GM23338 (cell line): ENCODE results near the gene VPREB3. TPM values are rescaled to one million over a fixed set of nuclear protein-coding genes. Genes with fewer than 3 reads are reported as not detected.

Experiments
- ATAC-seq: fragments of 200-7000 bp; cut with Tn5 transposase; 3 replicates; pipeline ENCODE4 v1.9.1; 2020
- DNase-seq: peaks from one replicate; pipeline ENCODE4 v3.0.0-alpha.2; 2015; ENCODE audit warnings: low spot score
- H2AFZ ChIP-seq: fragments of 200-600 bp; sonication (generic); 2 replicates; pipeline ENCODE4 v1.8.0; 2016; ENCODE audit warnings: antibody characterized with exemption, mild to moderate bottlenecking, moderate library complexity
- H3F3A ChIP-seq: fragments of 200-600 bp; sonication (generic); replicated peaks from 2 replicates; pipeline ENCODE4 v1.8.0; 2017; ENCODE audit warnings: antibody characterized with exemption, mixed run types, low read depth
- H3K27ac ChIP-seq: fragments of 200-600 bp; sonication (generic); 2 replicates; pipeline ENCODE4 v1.6.1; 2016; ENCODE audit warnings: low read depth
- H3K27me3 ChIP-seq: fragments of 200-600 bp; sonication (generic); 2 replicates; pipeline ENCODE4 v1.8.0; 2016; ENCODE audit warnings: mild to moderate bottlenecking, mixed run types, moderate library complexity; ENCODE audit not compliant: insufficient read depth
- H3K36me3 ChIP-seq: fragments of 200-600 bp; sonication (generic); 2 replicates; pipeline ENCODE4 v1.8.0; 2016; ENCODE audit warnings: mild to moderate bottlenecking; ENCODE audit not compliant: insufficient read depth
- H3K4me1 ChIP-seq: fragments of 200-600 bp; sonication (generic); 2 replicates; pipeline ENCODE4 v1.8.0; 2016; ENCODE audit warnings: mild to moderate bottlenecking, moderate library complexity; ENCODE audit not compliant: insufficient read depth
- H3K4me2 ChIP-seq: fragments of 200-600 bp; sonication (generic); 2 replicates; pipeline ENCODE4 v1.7.1; 2017; ENCODE audit warnings: mixed run types
- H3K4me3 ChIP-seq: fragments of 200-600 bp; sonication (generic); 2 replicates; pipeline ENCODE4 v1.6.1; 2016; ENCODE audit warnings: mixed run types
- H3K79me2 ChIP-seq: fragments of 200-600 bp; sonication (generic); replicated peaks from 2 replicates; pipeline ENCODE4 v1.8.0; 2017; ENCODE audit warnings: mild to moderate bottlenecking; ENCODE audit not compliant: insufficient read depth
- H3K9me2 ChIP-seq: fragments of 200-600 bp; sonication (generic); 2 replicates; pipeline ENCODE4 v1.8.0; 2017; ENCODE audit not compliant: insufficient read depth
- H4K20me1 ChIP-seq: fragments of 200-600 bp; sonication (generic); replicated peaks from 2 replicates; pipeline ENCODE4 v1.8.0; 2017; ENCODE audit warnings: mild to moderate bottlenecking; ENCODE audit not compliant: insufficient read depth
- H3K27ac Mint-ChIP-seq: 2 replicates; pipeline ENCODE4 v1.8.0; 2020; ENCODE audit warnings: inconsistent platforms, mild to moderate bottlenecking, moderate library complexity, mixed read lengths
- H3K27me3 Mint-ChIP-seq: 3 replicates; pipeline ENCODE4 v1.8.0; 2022; ENCODE audit warnings: low read depth, mild to moderate bottlenecking, moderate library complexity, mixed read lengths, inconsistent platforms; ENCODE audit not compliant: insufficient read depth, poor library complexity
- H3K36me3 Mint-ChIP-seq: 3 replicates; pipeline ENCODE4 v1.8.0; 2021; ENCODE audit warnings: low read depth, mild to moderate bottlenecking, inconsistent platforms, moderate library complexity, mixed read lengths
- H3K4me1 Mint-ChIP-seq: 3 replicates; pipeline ENCODE4 v1.8.0; 2020; ENCODE audit warnings: mild to moderate bottlenecking, inconsistent platforms, mixed read lengths
- H3K4me3 Mint-ChIP-seq: 3 replicates; pipeline ENCODE4 v1.8.0; 2021; ENCODE audit warnings: moderate library complexity, mild to moderate bottlenecking, inconsistent platforms, mixed read lengths
- H3K9me3 Mint-ChIP-seq: 3 replicates; pipeline ENCODE4 v1.8.0; 2020; ENCODE audit warnings: moderate library complexity, mild to moderate bottlenecking, inconsistent platforms, mixed read lengths
- CREB1 ChIP-seq: fragments of 250-450 bp; sonication (Bioruptor Pico); IDR thresholded peaks from 2 replicates; pipeline ENCODE4 v1.5.0; 2020; ENCODE audit warnings: low read depth, mild to moderate bottlenecking, moderate library complexity
- EZH2 ChIP-seq: fragments of 200-600 bp; sonication (generic); IDR thresholded peaks from one replicate; pipeline ENCODE4 v1.8.0; 2017; ENCODE audit warnings: antibody characterized with exemption, mild to moderate bottlenecking, low read depth; ENCODE audit not compliant: unreplicated experiment
- EZH2phosphoT487 ChIP-seq: fragments of 200-600 bp; sonication (generic); IDR thresholded peaks from one replicate; pipeline ENCODE4 v1.8.1; 2018; ENCODE audit warnings: antibody characterized with exemption; ENCODE audit not compliant: unreplicated experiment
- JUNB ChIP-seq: IDR thresholded peaks from one replicate; pipeline ENCODE4 v1.6.1; 2016; ENCODE audit warnings: antibody characterized with exemption; ENCODE audit not compliant: unreplicated experiment
- NANOG ChIP-seq: IDR thresholded peaks from 2 replicates; pipeline ENCODE4 v1.6.1; 2016; ENCODE audit warnings: antibody characterized with exemption, borderline replicate concordance
- POLR2AphosphoS5 ChIP-seq: IDR thresholded peaks from 2 replicates; pipeline ENCODE4 v1.6.1; 2016; ENCODE audit warnings: antibody characterized with exemption, low read depth
- STAT1 ChIP-seq: IDR thresholded peaks from one replicate; pipeline ENCODE4 v1.6.1; 2016; ENCODE audit warnings: antibody characterized with exemption; ENCODE audit not compliant: unreplicated experiment
- ZNF114 ChIP-seq: fragments of 250-450 bp; sonication (Bioruptor Pico); IDR thresholded peaks from 2 replicates; pipeline ENCODE4 v1.5.0; 2020; ENCODE audit warnings: mild to moderate bottlenecking, moderate library complexity
- ZNF331 ChIP-seq: fragments of 250-450 bp; sonication (Bioruptor Pico); IDR thresholded peaks from 2 replicates; pipeline ENCODE4 v1.5.0; 2020; ENCODE audit warnings: low read depth, mild to moderate bottlenecking, moderate library complexity
- polyA plus RNA-seq: library from polyadenylated mRNA; unstranded; fragments of >200 nt; fragmentation: Nextera tagmentation; extraction: Ambion mirVana; gene quantifications from 2 replicates; pipeline ENCODE4 v1.2.1, GENCODE V29; 2016
- total RNA-seq: library from RNA; depleted of rRNA; stranded (reverse); fragments of >200 nt; shearing (Covaris generic); gene quantifications from 2 replicates; pipeline ENCODE4 v1.2.3, GENCODE V29; 2014
- TF ChIP-seq, protein P1 (sequence below): IDR thresholded peaks from one replicate; pipeline ENCODE4 v1.6.1; 2018; ENCODE audit warnings: antibody characterized with exemption; ENCODE audit not compliant: unreplicated experiment
- TF ChIP-seq, protein P2 (sequence below): fragments of 250-450 bp; sonication (Bioruptor Pico); IDR thresholded peaks from 2 replicates; pipeline ENCODE4 v1.5.0; 2020; ENCODE audit warnings: mild to moderate bottlenecking, moderate library complexity
- TF ChIP-seq, protein P3 (sequence below): IDR thresholded peaks from 2 replicates; pipeline ENCODE4 v1.6.1; 2016; ENCODE audit warnings: antibody characterized with exemption
- TF ChIP-seq, protein P4 (sequence below), 2 experiments: fragments of 200-600 bp in 1 of 2; sonication (generic) in 1 of 2; conservative IDR thresholded peaks; 2 replicates each; pipeline versions ENCODE4 v1.5.1 to v1.6.1; 2016 to 2017; ENCODE audit warnings: antibody characterized with exemption in 2 of 2, low read depth in 2 of 2, mild to moderate bottlenecking in 2 of 2, moderate library complexity in 1 of 2

The VPREB3 gene
- total and polyA plus RNA-seq, 2 experiments from 2014 or later: 1.1 TPM; not detected in 1

DNA sequence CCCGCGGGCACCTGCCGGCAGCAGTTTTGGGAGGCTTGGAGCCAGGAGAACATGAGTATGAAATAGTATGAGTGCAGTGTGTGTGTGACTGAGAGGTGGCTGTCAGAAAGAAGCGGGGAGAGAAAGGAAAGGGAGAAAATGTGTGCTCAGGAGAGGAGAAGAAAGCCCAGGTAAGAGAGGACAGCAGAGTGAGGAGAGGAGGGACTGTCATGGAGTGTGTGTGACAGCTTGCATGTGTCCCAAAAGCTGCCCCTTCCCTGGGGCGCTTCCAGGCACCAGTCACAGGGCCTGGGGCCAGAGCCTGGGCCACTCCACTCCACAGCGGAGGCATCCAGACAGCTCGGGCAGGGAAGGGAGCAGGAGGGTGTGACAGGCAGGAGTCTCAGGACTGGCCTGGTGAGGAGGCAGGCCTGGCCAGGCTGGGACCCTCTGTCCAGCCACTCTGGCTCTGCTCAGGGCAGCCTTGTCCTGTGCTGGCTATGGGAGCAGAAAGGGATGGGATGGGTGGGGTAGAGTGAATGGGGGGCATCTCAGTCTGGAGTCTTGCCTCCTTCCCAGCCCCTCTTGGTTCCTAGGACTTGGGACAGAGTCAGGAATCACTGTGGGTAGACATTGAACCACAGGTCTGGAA is 19.4 kb upstream of the VPREB3 start:
- no peak overlapping the region for H3K27ac Mint-ChIP-seq
- no peak for TF ChIP-seq NANOG
- TF ChIP-seq, protein P1, sequence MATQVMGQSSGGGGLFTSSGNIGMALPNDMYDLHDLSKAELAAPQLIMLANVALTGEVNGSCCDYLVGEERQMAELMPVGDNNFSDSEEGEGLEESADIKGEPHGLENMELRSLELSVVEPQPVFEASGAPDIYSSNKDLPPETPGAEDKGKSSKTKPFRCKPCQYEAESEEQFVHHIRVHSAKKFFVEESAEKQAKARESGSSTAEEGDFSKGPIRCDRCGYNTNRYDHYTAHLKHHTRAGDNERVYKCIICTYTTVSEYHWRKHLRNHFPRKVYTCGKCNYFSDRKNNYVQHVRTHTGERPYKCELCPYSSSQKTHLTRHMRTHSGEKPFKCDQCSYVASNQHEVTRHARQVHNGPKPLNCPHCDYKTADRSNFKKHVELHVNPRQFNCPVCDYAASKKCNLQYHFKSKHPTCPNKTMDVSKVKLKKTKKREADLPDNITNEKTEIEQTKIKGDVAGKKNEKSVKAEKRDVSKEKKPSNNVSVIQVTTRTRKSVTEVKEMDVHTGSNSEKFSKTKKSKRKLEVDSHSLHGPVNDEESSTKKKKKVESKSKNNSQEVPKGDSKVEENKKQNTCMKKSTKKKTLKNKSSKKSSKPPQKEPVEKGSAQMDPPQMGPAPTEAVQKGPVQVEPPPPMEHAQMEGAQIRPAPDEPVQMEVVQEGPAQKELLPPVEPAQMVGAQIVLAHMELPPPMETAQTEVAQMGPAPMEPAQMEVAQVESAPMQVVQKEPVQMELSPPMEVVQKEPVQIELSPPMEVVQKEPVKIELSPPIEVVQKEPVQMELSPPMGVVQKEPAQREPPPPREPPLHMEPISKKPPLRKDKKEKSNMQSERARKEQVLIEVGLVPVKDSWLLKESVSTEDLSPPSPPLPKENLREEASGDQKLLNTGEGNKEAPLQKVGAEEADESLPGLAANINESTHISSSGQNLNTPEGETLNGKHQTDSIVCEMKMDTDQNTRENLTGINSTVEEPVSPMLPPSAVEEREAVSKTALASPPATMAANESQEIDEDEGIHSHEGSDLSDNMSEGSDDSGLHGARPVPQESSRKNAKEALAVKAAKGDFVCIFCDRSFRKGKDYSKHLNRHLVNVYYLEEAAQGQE: no peak
- no peak for TF ChIP-seq EZH2phosphoT487
- no peak for TF ChIP-seq POLR2AphosphoS5
- no peak for TF ChIP-seq ZNF114 (CRISPR knock-in tag)
- TF ChIP-seq CREB1 (CRISPR knock-in tag): no peak
- TF ChIP-seq, protein P2, sequence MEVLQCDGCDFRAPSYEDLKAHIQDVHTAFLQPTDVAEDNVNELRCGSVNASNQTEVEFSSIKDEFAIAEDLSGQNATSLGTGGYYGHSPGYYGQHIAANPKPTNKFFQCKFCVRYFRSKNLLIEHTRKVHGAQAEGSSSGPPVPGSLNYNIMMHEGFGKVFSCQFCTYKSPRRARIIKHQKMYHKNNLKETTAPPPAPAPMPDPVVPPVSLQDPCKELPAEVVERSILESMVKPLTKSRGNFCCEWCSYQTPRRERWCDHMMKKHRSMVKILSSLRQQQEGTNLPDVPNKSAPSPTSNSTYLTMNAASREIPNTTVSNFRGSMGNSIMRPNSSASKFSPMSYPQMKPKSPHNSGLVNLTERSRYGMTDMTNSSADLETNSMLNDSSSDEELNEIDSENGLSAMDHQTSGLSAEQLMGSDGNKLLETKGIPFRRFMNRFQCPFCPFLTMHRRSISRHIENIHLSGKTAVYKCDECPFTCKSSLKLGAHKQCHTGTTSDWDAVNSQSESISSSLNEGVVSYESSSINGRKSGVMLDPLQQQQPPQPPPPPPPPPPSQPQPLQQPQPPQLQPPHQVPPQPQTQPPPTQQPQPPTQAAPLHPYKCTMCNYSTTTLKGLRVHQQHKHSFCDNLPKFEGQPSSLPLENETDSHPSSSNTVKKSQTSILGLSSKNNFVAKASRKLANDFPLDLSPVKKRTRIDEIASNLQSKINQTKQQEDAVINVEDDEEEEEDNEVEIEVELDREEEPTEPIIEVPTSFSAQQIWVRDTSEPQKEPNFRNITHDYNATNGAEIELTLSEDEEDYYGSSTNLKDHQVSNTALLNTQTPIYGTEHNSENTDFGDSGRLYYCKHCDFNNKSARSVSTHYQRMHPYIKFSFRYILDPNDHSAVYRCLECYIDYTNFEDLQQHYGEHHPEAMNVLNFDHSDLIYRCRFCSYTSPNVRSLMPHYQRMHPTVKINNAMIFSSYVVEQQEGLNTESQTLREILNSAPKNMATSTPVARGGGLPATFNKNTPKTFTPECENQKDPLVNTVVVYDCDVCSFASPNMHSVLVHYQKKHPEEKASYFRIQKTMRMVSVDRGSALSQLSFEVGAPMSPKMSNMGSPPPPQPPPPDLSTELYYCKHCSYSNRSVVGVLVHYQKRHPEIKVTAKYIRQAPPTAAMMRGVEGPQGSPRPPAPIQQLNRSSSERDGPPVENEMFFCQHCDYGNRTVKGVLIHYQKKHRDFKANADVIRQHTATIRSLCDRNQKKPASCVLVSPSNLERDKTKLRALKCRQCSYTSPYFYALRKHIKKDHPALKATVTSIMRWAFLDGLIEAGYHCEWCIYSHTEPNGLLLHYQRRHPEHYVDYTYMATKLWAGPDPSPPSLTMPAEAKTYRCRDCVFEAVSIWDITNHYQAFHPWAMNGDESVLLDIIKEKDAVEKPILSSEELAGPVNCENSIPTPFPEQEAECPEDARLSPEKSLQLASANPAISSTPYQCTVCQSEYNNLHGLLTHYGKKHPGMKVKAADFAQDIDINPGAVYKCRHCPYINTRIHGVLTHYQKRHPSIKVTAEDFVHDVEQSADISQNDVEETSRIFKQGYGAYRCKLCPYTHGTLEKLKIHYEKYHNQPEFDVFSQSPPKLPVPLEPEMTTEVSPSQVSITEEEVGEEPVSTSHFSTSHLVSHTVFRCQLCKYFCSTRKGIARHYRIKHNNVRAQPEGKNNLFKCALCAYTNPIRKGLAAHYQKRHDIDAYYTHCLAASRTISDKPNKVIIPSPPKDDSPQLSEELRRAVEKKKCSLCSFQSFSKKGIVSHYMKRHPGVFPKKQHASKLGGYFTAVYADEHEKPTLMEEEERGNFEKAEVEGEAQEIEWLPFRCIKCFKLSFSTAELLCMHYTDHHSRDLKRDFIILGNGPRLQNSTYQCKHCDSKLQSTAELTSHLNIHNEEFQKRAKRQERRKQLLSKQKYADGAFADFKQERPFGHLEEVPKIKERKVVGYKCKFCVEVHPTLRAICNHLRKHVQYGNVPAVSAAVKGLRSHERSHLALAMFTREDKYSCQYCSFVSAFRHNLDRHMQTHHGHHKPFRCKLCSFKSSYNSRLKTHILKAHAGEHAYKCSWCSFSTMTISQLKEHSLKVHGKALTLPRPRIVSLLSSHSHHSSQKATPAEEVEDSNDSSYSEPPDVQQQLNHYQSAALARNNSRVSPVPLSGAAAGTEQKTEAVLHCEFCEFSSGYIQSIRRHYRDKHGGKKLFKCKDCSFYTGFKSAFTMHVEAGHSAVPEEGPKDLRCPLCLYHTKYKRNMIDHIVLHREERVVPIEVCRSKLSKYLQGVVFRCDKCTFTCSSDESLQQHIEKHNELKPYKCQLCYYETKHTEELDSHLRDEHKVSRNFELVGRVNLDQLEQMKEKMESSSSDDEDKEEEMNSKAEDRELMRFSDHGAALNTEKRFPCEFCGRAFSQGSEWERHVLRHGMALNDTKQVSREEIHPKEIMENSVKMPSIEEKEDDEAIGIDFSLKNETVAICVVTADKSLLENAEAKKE (CRISPR knock-in tag): no peak
- TF ChIP-seq JUNB: no peak
- no peak for TF ChIP-seq ZNF331 (CRISPR knock-in tag)
- no peak for TF ChIP-seq EZH2
- TF ChIP-seq, protein P3, sequence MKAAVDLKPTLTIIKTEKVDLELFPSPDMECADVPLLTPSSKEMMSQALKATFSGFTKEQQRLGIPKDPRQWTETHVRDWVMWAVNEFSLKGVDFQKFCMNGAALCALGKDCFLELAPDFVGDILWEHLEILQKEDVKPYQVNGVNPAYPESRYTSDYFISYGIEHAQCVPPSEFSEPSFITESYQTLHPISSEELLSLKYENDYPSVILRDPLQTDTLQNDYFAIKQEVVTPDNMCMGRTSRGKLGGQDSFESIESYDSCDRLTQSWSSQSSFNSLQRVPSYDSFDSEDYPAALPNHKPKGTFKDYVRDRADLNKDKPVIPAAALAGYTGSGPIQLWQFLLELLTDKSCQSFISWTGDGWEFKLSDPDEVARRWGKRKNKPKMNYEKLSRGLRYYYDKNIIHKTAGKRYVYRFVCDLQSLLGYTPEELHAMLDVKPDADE: no peak
- TF ChIP-seq, protein P4, sequence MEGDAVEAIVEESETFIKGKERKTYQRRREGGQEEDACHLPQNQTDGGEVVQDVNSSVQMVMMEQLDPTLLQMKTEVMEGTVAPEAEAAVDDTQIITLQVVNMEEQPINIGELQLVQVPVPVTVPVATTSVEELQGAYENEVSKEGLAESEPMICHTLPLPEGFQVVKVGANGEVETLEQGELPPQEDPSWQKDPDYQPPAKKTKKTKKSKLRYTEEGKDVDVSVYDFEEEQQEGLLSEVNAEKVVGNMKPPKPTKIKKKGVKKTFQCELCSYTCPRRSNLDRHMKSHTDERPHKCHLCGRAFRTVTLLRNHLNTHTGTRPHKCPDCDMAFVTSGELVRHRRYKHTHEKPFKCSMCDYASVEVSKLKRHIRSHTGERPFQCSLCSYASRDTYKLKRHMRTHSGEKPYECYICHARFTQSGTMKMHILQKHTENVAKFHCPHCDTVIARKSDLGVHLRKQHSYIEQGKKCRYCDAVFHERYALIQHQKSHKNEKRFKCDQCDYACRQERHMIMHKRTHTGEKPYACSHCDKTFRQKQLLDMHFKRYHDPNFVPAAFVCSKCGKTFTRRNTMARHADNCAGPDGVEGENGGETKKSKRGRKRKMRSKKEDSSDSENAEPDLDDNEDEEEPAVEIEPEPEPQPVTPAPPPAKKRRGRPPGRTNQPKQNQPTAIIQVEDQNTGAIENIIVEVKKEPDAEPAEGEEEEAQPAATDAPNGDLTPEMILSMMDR (conservative IDR thresholded peaks at IDR 0.05; ENCODE audit: low read depth in 2 of 2): no peak
- TF ChIP-seq STAT1: no peak
- H3K4me2 ChIP-seq: peak overlapping the region; percentile 98
- H3K4me3 Mint-ChIP-seq: peak overlapping the region; percentile 76
- peaks cover 33% of the 10 kb centered on the region for H3K27me3 Mint-ChIP-seq
- DNase-seq (no peak), ATAC-seq (peak; percentile 4; the same call in 1 of the 3 replicates)
- no peaks in the 10 kb centered on the region for H3K36me3 Mint-ChIP-seq
- H2AFZ ChIP-seq: peak overlapping the region; percentile 93
- H3K4me1 ChIP-seq: peaks cover 6% of the 10 kb centered on the region; the same call in 1 of the 2 replicates
- no peaks in the 10 kb centered on the region for H3K79me2 ChIP-seq
- H3F3A ChIP-seq: peaks cover 13% of the 10 kb centered on the region
- no peaks in the 10 kb centered on the region for H3K9me2 ChIP-seq
- H3K36me3 ChIP-seq: no peaks in the 10 kb centered on the region
- peak overlapping the region; percentile 84 for H3K4me3 ChIP-seq
- H3K9me3 Mint-ChIP-seq: no peaks in the 10 kb centered on the region
- peaks cover 39% of the 10 kb centered on the region for H3K27me3 ChIP-seq
- H4K20me1 ChIP-seq: no peaks in the 10 kb centered on the region
- H3K27ac ChIP-seq: no peak overlapping the region
- peaks cover 17% of the 10 kb centered on the region for H3K4me1 Mint-ChIP-seq
